Ecto neural progenitor cell (in vitro differentiated cells): Measurements from ENCODE around the gene PPP2R1A.
"Not testable (repeated sequence)": the region's sequence is repeated elsewhere in the genome, so short reads cannot be mapped to it uniquely, and the experiment has no call there.

Source experiments
- DNase-seq: peaks from one replicate; pipeline ENCODE4 v3.0.0-alpha.2; 2018; ENCODE audit warnings: low spot score

Gene PPP2R1A

DNA sequence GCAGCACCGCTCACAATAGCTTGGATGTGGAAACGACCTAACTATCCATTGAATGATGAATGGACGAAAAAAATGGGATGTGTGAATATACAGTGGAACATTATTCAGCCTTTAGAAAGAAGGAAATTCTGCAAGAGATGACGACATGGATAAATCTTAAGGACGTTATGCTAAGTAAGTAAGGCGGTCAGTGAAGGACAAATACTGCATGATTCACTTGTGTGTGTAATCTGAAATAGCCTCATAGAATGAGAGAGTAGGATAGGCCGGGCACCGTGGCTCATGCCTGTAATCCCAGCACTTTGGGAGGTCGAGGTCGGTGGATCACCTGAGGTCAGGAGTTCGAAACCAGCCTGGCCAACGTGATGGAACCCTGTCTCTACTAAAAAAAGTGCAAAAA lies 54.2 kb downstream of the PPP2R1A start:
- DNase-seq = no peak

- DNase-seq = no peak
Observed at GRCh38 chr19:52248241-52248640, 58.4 kb downstream of the PPP2R1A start.

- no peak for DNase-seq
Observed at GRCh38 chr19:52258426-52258825, 68.6 kb downstream of the PPP2R1A start.

DNA sequence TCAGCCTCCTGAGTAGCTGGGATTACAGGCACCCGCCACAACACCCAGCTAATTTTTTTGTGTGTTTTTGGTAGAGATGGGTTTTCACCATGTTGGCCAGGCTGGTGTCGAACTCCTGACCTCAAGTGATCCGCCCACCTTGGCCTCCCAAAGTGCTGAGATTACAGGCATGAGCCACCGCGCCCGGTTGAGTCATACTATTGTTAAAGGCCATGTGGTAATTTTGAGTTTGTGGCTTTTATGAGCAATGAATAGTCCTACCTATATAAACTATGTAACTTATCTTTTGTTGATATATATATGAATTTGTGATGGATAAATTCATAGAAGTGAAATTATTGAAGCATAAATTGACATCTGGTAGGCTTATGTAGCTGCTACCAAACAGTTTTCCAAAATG lies 75.7 kb downstream of the PPP2R1A start:
- not testable (repeated sequence) for DNase-seq

DNA sequence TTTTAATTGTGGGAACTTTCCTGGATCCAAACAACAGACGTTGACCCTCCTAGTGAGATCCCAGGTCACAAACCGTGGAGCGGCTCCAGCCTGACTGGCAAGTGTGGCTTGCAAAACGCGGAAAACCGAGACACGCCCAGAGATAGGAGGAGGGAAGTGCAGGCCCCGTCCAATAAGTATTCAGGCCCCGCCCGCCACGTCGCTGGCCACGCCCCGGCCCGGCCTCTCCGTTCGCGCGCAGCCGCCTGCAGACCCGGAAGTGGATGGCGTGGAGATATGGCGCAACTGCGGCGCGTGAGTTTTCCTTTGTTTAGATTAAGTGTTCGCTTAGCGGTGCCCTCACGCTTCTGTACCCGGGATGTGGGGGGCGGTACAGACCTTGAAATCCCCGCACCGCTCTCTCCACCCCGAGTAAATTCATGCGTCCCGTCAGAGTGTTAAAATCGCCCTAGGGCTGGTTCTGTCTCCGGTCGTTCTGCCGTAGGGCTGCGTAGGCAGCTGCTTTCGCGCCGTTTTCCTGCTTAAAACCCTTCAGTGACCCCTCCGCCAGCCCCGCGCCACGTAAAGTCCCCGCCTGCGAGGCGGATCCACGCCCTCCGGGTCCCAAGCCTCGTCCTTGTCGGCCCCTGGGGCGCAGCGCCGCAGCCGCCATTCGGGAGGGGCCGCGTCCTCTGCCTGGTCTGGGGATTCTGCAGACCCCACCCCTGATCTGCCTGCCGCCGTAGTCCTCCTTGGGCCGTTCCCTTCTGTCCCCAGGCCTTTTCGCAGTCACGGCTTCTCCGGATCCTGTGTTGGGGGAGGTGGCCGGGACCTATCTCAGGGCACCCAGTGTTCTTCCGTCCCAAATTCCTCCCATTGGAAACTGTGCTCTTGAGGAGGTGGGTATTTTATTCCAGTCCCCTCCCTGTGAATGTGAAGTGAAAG lies 79.7 kb downstream of the PPP2R1A start, which contains the start of gene ZNF766:
Gene ZNF766, plus strand, starts transcription at position 250 of the 924 bp plus-strand sequence. Its CDS starts 27 bp downstream, at position 277.
- DNase-seq = peak; percentile 95

GRCh38 chr19:52270266-52270885 lies 80.5 kb downstream of the PPP2R1A start:
- peak; percentile 48 for DNase-seq

DNA sequence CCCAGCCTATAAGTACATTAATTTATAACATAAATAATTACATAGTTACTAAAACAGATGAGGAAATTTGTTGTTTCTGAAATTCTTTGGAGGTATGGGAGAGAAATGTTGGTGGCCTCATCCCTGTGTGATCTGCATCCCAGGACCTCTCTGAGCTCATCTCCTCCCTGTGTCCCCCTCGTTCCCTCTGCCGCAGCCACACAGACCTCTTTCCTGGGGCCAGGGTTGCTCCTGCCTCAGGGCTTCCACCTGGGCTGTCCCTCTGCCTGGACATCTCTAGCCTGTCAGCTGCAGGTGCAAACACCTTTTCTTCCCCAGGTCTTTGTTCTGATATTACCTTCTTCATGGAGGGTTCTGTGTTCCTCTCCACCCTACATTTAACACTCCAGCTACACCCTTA lies 83.4 kb downstream of the PPP2R1A start:
- no peak for DNase-seq

- DNase-seq = no peak
Observed at GRCh38 chr19:52274191-52274590, 84.3 kb downstream of the PPP2R1A start.

DNA sequence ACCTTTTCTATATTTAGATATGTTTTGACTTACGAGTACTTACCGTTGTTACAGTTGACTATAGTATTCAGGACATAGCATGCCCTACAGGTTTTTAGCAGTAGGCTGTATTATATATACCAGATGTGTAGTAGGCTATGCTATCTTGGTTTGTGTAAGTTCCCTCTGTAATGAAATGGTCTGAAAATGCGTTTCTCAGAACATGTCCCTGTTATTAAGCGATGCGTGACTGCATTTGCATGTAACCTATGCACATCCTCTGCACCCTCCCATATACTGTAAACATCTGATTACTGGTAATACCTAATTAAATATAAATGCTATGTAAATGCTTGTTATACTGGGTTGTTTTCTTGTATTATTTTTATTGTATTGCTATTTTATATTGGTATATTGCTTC lies 86.1 kb downstream of the PPP2R1A start:
- DNase-seq = no peak

- no peak for DNase-seq
Observed at GRCh38 chr19:52277471-52277870, 87.6 kb downstream of the PPP2R1A start.
